Measurements from ENCODE around the gene SNCB.
A peak's percentile ranks its signal among the peaks of the same experiment; 100 is the strongest.
"Not testable (repeated sequence)": the region's sequence is repeated elsewhere in the genome, so short reads cannot be mapped to it uniquely, and the experiment has no call there.

Gene SNCB

GRCh38 chr5:176621661-176622079 lies 8.7 kb downstream of the SNCB start:
- no peak for DNase-seq

- DNase-seq, result no peak
Observed at GRCh38 chr5:176620333-176620981, 9.9 kb downstream of the SNCB start.

- no peak for DNase-seq
Observed at GRCh38 chr5:176619569-176620332, 10.6 kb downstream of the SNCB start.

- DNase-seq, result peak; percentile 78
Observed at GRCh38 chr5:176619203-176619568, 11.1 kb downstream of the SNCB start.

- no peak for DNase-seq
Observed at GRCh38 chr5:176618783-176619182, 11.6 kb downstream of the SNCB start.

- DNase-seq, result no peak
Observed at GRCh38 chr5:176616511-176616910, 13.8 kb downstream of the SNCB start.

GRCh38 chr5:176614805-176615478 lies 15.4 kb downstream of the SNCB start:
- DNase-seq, result no peak

GRCh38 chr5:176612855-176613254 lies 17.5 kb downstream of the SNCB start:
- DNase-seq, result no peak

GRCh38 chr5:176612008-176612407 lies 18.3 kb downstream of the SNCB start:
- no peak for DNase-seq

GRCh38 chr5:176611435-176611834 lies 18.9 kb downstream of the SNCB start:
- peak; percentile 48 for DNase-seq

GRCh38 chr5:176610435-176610773 lies 19.9 kb downstream of the SNCB start:
- no peak for DNase-seq

GRCh38 chr5:176609724-176610434 lies 20.5 kb downstream of the SNCB start, which contains the start of gene GPRIN1:
TSS of gene GPRIN1 (minus strand) at chr5:176610156. CDS start at chr5:176599834, 10,322 bp downstream.
- peak; percentile 55 for DNase-seq

GRCh38 chr5:176608937-176609723 lies 21.2 kb downstream of the SNCB start:
- no peak for DNase-seq

- DNase-seq, result no peak
Observed at GRCh38 chr5:176608142-176608705, 22.1 kb downstream of the SNCB start.

GRCh38 chr5:176606875-176607274 lies 23.5 kb downstream of the SNCB start:
- no peak for DNase-seq

- no peak for DNase-seq
Observed at GRCh38 chr5:176606032-176606431, 24.3 kb downstream of the SNCB start.

- DNase-seq, result no peak
Observed at GRCh38 chr5:176603091-176603490, 27.2 kb downstream of the SNCB start.

- DNase-seq, result no peak
Observed at GRCh38 chr5:176601901-176602482, 28.3 kb downstream of the SNCB start.

GRCh38 chr5:176599749-176600430 lies 30.4 kb downstream of the SNCB start:
- DNase-seq, result not testable (repeated sequence)

- no peak for DNase-seq
Observed at GRCh38 chr5:176597417-176598389, 32.6 kb downstream of the SNCB start.
